HG03354 (cell line): ENCODE data around the gene CCDC88A.
"Not testable (repeated sequence)": the region's sequence is repeated elsewhere in the genome, so short reads cannot be mapped to it uniquely, and the experiment has no call there.

Experiments used
- ATAC-seq: cut with Tn5 transposase; IDR thresholded peaks from one replicate; pipeline ENCODE4 v1.9.1; 2021; ENCODE audit warnings: mild to moderate bottlenecking; ENCODE audit not compliant: unreplicated experiment, poor library complexity, severe bottlenecking

The CCDC88A gene

DNA sequence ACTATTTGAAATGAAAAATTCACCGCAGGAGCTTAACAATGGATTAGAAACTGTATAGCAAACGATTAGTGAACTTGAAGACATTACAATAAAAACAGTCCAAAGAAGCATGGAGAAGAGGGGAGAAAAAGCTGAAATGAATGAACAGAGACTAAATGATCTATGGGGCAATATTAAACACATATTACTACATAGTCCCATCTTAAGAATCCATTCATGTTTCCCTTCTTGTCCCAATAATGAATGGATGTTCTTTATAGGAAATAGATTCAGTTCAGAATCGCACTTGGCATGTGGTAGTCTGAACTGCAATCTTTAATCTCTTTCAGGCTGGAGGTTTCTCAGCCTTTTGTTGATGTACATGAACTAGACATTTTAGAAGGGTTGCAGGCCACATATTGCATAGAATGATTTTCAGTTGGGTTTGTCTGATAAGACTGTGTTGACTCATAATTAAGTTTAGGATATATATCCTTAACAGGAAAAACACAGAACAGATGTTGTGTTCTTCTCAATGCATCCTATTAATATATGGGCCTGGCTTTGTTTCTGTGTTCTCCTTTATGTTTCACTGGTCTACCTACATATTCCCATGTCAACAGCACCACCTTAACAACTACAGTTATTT lies 27.9 kb downstream of the CCDC88A start:
- no peak for ATAC-seq

DNA sequence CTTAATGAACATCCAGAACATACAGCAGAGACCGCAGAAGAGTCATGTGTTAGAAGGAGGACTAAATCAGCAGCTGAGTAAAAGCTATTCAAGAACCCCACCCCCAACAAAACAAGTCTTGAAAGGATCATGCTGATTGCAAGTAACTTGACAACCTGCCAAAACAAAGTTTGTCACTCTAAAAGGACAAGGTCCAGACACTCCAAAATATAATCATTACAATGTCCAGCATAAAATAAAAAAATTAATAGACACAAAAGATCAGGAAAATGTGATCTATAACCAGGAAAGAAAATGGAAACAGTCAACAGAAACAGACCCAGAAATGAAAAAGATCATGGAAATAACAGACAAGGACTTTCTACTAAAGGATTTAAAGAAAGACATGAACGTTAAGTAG lies 28.5 kb downstream of the CCDC88A start:
- no peak for ATAC-seq

DNA sequence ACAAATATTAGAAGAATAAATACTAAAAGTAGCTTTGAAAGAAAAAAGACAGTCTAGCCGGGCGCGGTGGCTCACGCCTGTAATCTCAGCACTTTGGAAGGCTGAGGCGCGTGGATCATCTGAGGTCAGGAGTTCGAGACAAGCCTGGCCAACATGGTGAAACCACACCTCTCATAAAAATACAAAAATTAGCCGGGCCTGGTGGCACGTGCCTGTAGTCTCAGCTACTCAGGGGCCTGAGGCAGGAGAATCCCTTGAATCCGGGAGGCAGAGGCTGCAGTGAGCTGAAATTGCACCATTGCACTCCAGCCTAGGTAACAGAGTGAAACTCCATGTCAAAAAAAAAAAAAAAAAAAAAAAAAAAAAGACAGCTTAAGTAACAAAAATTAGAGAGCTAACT lies 34.1 kb downstream of the CCDC88A start:
- ATAC-seq = not testable (repeated sequence)

DNA sequence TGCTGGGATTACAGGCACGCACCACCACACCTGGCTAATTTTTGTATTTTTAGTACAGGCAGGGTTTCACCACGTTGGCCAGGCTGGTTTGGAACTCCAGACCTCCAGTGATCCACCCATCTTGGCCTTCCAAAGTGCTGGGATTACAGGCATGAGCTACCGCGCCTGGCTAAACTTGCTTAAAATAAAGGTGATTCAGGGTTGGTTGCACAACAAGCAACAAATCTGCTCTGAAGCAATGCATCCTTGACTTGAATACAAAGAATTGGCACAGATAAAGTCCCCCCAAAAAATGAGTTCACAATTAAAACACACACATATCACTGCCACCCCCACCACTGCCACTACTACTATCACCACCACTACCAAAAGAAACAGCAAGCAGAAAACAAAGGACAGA lies 34.9 kb downstream of the CCDC88A start:
- ATAC-seq = no peak

DNA sequence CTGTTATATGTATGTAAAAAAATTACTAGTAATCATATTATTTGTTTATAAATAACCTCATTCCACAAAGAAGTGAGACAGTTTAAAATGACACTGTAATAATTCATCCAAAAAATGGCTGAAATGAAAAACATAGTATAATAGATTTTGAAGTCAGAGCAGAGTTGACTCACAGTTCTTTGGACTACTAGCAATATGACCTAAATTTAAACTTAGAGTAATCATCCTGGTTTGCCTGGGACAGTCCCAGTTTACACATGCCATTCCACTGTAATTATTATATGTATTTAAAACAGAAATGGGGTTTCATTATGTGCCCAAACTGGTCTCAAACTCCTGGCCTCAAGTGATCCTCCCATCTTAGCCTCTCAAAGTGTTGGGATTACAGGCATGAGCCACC lies 48.3 kb downstream of the CCDC88A start:
- no peak for ATAC-seq

DNA sequence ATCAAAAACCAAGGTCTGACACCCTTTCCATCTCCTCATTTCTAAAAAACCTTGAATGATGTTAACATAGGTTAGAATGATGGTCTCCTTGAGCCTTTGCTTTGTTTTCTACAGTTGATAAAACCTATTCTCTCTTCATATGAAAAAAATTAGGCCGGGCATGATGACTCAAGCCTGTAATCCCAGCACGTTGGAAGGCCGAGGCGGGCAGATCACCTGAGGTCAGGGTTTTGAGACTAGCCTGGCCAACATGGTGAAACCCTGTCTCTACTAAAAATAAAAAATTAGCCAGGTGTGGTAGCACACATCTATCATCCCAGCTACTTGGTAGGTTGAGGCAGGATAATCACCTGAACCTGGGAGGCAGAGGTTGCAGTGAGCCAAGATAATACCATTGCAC lies 49.4 kb downstream of the CCDC88A start:
- no peak for ATAC-seq

DNA sequence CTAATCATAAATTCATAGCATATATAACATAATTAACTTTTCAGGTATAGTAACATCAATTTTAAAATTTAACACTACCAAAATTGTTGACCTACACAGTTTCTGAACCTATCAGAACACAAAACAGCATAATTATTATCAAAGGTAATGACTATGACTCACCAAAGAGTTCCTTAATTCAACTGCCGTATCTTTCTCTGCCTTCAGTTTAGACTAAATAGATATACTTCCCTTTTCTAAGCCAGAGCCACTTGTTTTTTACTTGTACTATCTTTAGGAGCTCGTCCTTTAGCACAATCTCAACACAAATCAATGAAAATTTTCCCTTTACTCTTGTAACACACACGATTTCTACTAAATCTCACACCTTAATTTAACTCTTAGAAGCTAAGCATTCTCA lies 54.4 kb downstream of the CCDC88A start:
- no peak for ATAC-seq

DNA sequence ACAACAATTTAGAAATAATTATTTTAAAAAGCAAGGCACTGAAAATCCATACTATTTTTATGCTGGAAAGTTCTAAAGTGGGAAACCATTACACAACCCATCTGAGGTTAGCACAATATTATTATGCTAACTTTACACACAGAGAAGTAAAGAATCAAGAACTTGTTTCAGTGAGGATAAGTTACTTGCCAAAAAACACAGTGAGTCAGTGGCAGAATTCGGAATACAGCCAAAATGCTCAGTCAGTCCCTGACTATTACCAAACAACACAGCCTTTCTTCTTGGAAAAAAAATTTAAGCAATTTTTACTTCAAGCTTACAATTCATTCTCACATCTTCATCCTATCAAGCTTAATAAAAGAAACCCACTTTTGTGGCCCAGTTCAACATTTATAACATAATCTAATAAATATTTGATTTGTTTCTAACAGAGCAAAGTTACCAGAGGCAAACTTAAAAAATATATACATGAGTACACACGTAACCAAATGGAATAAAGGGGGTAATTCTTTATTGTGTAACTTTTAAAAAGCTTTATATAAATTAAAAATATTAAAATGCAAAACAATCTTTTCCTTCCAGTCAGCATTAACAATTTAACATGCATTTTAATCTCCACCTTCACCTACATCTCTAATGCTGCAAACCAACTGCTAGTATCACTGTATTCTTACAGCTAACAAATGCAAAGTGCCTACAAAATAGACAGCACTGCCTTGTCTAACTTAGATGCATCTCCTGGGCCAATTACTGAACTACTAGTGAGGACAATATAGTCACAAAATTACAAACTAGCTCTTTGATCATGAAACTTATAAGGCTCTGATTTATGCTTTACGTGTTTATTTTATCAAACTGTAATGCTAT lies 55.2 kb downstream of the CCDC88A start:
- ATAC-seq = no peak

DNA sequence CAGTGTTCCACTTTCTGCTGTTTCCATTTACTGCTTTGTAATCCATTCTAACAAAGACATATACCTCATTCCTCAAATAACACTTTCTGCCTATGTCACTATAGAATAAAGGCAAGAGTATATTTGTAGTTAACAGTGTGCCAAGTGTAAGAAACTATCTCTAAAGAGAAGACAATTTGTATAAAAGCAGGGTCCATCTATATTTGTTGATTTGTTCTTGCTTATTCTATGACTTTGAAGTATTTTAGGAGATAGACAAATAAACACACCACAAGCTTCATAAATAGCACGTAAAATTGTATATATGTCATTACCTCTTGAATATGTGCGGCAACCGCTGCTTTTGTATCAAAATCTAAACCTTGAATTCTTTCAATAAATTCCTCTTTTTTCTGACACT lies 56.0 kb downstream of the CCDC88A start:
- no peak for ATAC-seq

DNA sequence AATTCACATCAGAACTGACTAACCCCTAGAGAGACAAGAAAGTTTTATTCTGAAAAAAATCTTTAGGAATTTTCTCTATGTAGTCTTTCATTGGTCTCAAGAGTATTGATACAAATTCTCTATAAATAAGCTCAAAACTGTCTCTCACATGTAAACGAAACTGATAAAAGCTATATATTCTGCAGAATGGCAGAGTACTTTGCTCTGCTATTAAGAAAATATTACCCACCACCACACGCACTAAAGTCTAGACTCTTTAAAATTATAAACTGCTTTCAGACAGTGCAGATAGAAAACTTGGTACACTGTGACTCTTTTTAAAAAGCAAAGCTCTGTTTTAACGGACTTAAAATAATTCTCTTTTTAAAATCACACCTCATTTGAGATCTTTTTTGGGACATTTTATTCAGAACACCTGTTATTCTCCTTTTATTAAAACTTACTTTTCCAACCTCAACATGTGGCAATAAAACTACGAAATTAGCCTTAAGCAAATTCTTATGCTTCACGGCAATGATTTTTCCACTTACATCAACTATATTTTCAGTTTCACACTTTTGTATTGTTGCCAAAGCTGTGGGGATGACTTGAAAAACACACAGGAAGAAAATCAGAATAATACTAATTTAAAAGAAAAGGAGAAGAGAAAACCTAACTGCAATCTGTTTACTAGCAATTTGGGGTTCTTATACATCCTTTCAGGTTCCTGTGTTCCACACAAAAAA lies 58.0 kb downstream of the CCDC88A start:
- peak; percentile 66 for ATAC-seq

DNA sequence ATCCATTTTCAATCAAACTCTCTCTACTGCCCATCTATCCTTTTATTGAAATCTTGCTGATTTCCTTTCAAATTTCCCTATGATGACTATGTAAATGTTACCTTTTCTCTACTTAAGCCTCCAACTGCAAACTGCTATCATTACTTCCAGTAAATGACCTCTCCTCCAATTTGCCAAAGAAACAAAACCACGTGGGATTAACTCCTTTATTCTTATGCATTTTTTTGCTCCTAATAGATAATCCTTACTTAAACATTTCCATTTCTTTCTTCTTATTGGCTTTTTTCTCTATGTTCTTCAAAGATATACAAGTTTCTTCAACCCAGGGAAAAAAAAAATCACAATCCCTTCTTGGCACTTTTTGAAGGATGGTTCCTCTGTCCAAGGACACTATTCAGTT lies 61.2 kb downstream of the CCDC88A start:
- no peak for ATAC-seq

DNA sequence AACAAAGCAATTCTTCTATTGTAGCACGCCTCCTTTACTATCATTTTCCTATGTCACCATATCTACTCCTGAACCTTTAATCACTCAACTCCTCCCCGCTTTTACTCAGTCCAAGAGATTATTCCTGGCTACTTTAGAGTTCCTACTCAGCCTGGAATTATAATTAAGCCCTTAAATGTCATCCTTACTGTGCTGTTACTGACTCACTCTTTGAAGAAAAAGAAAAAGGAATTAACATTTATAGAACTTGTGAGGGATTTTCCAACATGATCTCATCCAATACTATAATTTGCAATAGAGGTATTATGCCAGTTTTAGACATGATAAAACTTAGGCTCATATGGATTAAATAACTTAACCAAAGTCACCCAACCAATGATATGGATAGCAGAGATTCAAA lies 61.7 kb downstream of the CCDC88A start:
- no peak for ATAC-seq

DNA sequence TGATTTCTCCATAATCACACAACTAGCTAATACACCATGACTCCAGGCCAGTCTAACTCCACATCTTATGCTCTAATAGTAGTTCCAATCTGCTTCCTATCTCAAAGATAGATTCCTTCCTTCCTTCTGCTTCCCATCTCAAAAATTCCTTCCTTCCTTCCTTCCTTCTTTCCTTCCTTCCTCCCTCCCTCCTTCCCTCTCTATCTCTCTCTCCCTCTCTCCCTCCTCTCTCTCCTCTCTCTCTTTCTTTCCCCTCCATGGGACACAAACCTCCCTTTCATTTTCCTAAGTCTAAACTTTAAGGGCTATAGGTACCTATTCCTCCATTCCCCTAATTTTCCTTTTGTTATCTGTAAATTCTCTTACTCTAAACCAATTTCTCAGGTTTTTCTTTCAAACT lies 62.5 kb downstream of the CCDC88A start:
- no peak for ATAC-seq

DNA sequence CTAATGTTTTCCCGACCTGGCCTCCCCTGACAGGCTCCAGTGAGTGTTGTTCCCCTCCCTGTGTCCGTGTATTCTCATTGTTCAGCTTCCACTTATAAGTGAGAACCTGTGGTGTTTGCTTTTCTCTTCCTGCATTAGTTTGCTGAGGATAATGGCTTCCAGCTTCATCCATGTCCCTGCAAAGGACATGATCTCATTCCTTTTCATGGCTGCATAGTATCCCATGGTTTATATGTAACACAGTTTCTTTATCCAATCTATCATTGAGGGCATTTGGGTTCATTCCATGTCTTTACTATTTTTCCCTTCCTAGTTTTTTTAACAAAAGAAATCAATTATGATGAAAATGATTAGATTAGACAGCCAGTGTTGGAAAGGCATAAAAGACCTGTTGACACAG lies 63.5 kb downstream of the CCDC88A start:
- not testable (repeated sequence) for ATAC-seq

DNA sequence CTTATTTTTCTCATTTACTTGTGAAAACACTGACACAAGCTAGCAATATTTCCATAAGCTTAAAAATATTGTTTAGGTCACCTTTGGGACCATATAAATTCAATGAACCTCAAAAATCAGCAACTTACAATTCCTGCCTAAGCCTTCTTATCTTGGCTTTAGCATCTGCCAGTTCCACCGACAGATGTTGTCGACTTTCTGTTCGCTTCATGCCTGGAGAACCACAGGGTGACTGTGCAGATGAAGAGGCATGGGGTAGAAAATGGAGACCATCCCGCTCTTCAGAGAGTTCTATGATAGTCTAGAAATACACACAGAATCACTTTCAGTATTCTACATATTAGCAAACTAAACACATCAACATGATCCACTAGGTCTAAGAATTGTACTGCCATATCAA lies 64.2 kb downstream of the CCDC88A start:
- no peak for ATAC-seq

DNA sequence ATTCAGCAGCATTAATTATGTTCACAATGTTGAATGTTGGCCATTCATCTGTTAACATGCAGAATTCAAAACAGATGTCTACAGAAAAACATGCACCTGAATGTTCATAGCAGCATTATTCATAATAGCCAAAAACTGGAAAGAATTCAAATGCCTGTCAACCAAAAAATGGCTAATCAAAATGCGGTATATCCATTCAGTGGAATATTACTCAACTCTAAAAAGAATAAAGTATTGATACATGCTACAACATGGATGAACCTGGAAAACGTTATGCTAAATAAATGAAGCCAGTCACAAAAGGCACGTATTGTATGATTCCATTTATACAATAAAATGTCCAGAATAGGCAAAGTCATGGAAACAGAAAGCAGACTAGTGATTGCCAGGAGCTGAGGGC lies 68.0 kb downstream of the CCDC88A start:
- no peak for ATAC-seq

DNA sequence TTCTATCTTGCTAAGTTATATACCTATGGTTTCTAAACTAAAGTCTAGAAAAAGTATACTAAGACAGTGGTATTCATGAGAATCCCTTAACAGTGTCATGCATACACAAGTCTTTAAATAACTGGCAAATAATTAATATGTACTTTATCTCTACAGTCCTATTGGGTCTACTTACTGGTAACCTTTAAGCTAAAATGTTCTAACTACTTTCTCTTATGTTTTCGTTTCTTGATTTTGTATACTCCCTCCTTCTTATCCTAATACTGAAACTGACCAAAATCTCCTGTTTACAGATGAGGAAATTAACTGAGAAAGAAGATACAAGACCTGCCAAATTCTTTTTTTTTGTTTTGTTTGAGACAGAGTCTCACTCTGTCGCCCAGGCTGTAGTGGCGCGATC lies 74.6 kb downstream of the CCDC88A start:
- ATAC-seq = no peak

DNA sequence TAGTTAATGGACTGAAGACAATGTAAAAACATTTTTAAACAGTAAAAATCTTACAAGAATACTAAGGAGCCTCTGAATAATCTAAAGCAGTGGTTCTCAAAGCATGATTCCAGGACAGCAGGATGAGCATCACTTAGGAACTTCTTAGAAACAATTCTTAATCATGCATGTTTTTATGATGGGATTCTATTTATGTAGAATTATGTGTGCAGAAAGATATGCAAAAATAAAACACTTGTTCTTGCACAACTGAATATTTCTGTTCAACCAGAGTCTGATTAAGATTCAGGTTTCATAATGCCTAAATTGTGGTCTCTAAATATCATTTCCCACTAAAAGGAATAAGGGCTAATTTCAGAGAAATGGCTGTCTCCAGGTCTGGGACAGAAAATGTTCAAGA lies 81.4 kb downstream of the CCDC88A start:
- no peak for ATAC-seq

DNA sequence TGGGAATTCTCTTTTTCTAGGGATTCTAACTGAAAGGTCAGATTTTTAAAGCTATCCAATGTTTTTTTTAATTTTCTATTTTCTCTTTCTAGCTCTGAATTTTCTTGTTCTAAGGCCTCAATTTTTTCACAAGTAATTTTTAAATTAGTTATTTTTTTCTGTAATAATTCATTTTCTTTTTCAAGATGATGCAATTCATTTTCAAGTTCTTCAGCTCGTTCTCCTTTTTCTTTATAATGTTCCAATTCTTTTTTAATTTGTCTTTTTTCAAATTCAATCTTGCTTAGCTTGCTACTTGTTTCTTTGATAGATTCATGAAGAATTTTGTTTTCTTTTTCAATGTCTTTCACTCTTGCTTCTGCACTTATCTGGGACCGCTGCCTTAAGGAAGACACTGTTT lies 84.9 kb downstream of the CCDC88A start:
- no peak for ATAC-seq

DNA sequence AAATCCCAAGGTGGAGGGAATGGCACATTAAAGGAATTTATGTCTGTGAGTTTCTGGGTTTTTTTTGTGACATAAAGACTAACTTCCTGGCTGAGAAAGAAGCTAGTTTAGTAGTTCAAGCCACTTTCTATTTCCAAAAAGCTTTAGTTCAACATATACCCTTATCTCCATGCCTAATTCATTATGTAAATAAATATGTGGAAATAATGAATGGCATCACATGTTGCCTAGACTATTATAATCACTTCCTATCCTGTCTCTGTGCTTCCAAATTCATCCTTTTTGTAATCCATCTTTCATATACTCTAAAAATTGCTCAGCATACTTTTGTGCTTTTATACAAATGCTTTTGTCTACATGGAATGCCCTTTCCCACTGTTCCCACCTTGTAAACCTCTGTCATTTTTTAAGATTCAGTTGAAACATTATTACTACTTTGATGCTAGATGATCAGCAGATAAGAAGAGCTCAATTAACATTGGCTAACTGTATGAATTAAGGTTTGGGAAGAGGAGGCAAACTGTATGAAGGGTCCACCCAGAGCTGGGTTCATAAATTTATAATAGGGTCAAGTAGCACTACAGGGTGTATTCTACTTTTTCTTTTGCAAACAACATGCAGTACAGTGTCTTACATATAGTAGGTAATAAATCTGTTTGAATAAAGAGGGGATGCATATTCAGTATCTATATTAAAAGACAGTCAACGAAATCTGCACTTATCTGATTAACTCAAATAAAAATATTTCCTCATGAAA lies 88.9 kb downstream of the CCDC88A start:
- no peak for ATAC-seq
